Sigmoid colon (tissue), 7 donors: ENCODE results near the gene CHCHD6. TPM values are rescaled to one million over a fixed set of nuclear protein-coding genes. Genes with fewer than 3 reads are reported as not detected.

Source experiments
- DNase-seq: peaks from one replicate; pipeline ENCODE4 v3.0.0-alpha.2; 2019
- H3K27ac ChIP-seq, 4 donors: fragments of 200-600 bp; sonication (generic); one replicate each; pipeline ENCODE4 v1.5.1; 2016 to 2019; ENCODE audit warnings: mild to moderate bottlenecking in 1 of 4
- H3K27me3 ChIP-seq, 3 donors: fragments of 200-600 bp; sonication (generic); one replicate each; pipeline ENCODE4 v1.5.1; 2019; ENCODE audit warnings: mild to moderate bottlenecking in 1 of 3
- H3K36me3 ChIP-seq, 4 donors: fragments of 200-600 bp; sonication (generic); one replicate each; pipeline ENCODE4 v1.5.1; 2016 to 2019
- H3K4me1 ChIP-seq, 4 donors: fragments of 200-600 bp; sonication (generic); one replicate each; pipeline ENCODE4 v1.5.1; 2017 to 2019
- H3K4me3 ChIP-seq, 4 donors: fragments of 200-600 bp; sonication (generic); one replicate each; pipeline ENCODE4 v1.5.1; 2017 to 2019; ENCODE audit warnings: mild to moderate bottlenecking in 2 of 4, moderate library complexity in 1 of 4
- H3K9me3 ChIP-seq, 4 donors: fragments of 200-600 bp in 3 of 4; sonication (generic) in 3 of 4; one replicate each; pipeline versions ENCODE4 v1.5.1 to v1.6.1; 2013 to 2019
- EP300 ChIP-seq, 4 donors: sonication (generic); formaldehyde crosslinking; IDR thresholded peaks; one replicate each; pipeline ENCODE4 v1.6.1; 2017; ENCODE audit warnings: antibody characterized with exemption in 4 of 4
- POLR2A ChIP-seq, 2 donors: fragments of 450-650 bp; IDR thresholded peaks; one replicate each; pipeline ENCODE4 v1.6.1; 2016; ENCODE audit warnings: antibody characterized with exemption in 2 of 2, mild to moderate bottlenecking in 2 of 2, moderate library complexity in 2 of 2
- POLR2AphosphoS5 ChIP-seq, 4 donors: sonication (generic); formaldehyde crosslinking; IDR thresholded peaks; one replicate each; pipeline ENCODE4 v1.6.1; 2017; ENCODE audit warnings: antibody characterized with exemption in 4 of 4
- WGBS, 2 donors: extraction: QIAGEN DNeasy Blood & Tissue Kit; methylation state at CpG; one replicate each; pipeline ENCODE4 v1.1.7; 2013; 5-methylcytosine and 5-hydroxymethylcytosine counted together
- intact Hi-C: fragments of 100-400 bp; cut with DNase I; formaldehyde crosslinking; loops from one replicate; pipeline ENCODE4 v1.15.1; 2023
- polyA plus RNA-seq, 3 donors: library from polyadenylated mRNA; stranded (reverse); fragments of 200-250 nt; gene quantifications; one replicate each; pipeline ENCODE4 v1.2.3, GENCODE V29; 2013
- total RNA-seq, 4 donors: library from RNA; depleted of rRNA; stranded (reverse); fragments of >200 nt; gene quantifications; one replicate each; pipeline ENCODE4 v1.1.0, GENCODE V29; 2016
- TF ChIP-seq, protein P1 (sequence below), 4 experiments: fragments of 450-650 bp in 3 of 4; fragments of 200-600 bp in 1 of 4; IDR thresholded peaks; one replicate each; pipeline ENCODE4 v1.5.1; 2016 to 2019; ENCODE audit warnings: antibody characterized with exemption in 4 of 4, mild to moderate bottlenecking in 3 of 4, moderate library complexity in 2 of 4
- donor health status: healthy with polysubstance abuse.
- donor health status: Bipolar disorder and iron deficiency.
- donor health status: healthy.

Gene CHCHD6
- total and polyA plus RNA-seq, 7 donors = 8.0 to 20.9 (median 14.4) TPM

GRCh38 chr3:126753191-126754160, 49.4 kb downstream of the CHCHD6 start:
- WGBS, 2 donors = 82 to 83% methylated on average over 14 of the region's 14 CpGs
- Histone ChIP-seq H3K4me3 (no peak overlapping the region), H3K36me3 (no peaks in the 10 kb centered on the region), H3K27ac (no peak overlapping the region), H3K9me3 (no peaks in the 10 kb centered on the region), H3K27me3 (no peaks in the 10 kb centered on the region), H3K4me1 (peaks cover 0 to 20% (median 18%) of the 10 kb centered on the region in 4 donors)
- intact Hi-C loops = loop anchor here (2.0 to 5.0 kb wide), 4 partner anchors 229 to 794 kb away; partner anchors contain the start of gene PLXNA1
- TF ChIP-seq, protein P1, sequence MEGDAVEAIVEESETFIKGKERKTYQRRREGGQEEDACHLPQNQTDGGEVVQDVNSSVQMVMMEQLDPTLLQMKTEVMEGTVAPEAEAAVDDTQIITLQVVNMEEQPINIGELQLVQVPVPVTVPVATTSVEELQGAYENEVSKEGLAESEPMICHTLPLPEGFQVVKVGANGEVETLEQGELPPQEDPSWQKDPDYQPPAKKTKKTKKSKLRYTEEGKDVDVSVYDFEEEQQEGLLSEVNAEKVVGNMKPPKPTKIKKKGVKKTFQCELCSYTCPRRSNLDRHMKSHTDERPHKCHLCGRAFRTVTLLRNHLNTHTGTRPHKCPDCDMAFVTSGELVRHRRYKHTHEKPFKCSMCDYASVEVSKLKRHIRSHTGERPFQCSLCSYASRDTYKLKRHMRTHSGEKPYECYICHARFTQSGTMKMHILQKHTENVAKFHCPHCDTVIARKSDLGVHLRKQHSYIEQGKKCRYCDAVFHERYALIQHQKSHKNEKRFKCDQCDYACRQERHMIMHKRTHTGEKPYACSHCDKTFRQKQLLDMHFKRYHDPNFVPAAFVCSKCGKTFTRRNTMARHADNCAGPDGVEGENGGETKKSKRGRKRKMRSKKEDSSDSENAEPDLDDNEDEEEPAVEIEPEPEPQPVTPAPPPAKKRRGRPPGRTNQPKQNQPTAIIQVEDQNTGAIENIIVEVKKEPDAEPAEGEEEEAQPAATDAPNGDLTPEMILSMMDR (IDR thresholded peaks at IDR 0.05) = no peak
- TF ChIP-seq POLR2A (IDR thresholded peaks at IDR 0.05) (no peak), POLR2AphosphoS5 (IDR thresholded peaks at IDR 0.05) (no peak), EP300 (IDR thresholded peaks at IDR 0.05) (no peak)
- DNase-seq = no peak

- H3K27me3 ChIP-seq = no peaks in the 10 kb centered on the region
- no peaks in the 10 kb centered on the region for H3K36me3 ChIP-seq
- 93% methylated on average over 5 of the region's 5 CpGs for WGBS, 2 donors
- TF ChIP-seq EP300 (IDR thresholded peaks at IDR 0.05) (no peak), POLR2A (IDR thresholded peaks at IDR 0.05) (no peak), POLR2AphosphoS5 (IDR thresholded peaks at IDR 0.05) (no peak)
- TF ChIP-seq, protein P1 (IDR thresholded peaks at IDR 0.05) = no peak
- peaks cover 0 to 20% (median 18%) of the 10 kb centered on the region in 4 donors for H3K4me1 ChIP-seq
- DNase-seq = no peak
- no peak overlapping the region for H3K4me3 ChIP-seq
- H3K9me3 ChIP-seq = no peaks in the 10 kb centered on the region
- intact Hi-C loops = no loop called here
- no peak overlapping the region for H3K27ac ChIP-seq
These were observed 51.8 kb downstream of the CHCHD6 start for GRCh38 chr3:126755866-126756265.

DNA sequence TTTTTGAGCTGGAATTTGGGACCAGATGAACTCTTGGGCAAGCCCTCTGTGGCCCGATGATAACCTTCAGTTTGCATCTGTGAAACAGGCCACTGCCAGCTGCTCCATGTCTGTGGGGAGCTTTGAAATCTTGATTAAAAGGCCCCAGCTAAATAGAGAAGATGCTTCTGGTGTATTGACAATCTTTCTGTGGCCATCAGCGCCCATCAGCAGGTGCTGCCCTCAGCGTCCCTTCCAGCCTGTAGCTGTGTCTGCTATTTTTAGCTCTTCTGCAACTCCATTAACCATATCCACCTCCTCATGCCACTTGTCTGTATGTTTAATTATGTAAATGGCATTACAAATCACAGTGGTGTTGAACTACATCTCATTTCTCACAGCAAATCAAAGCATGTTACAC, 54.0 kb downstream of the CHCHD6 start:
- Histone ChIP-seq H3K4me1 (peaks cover 0 to 13% (median 11%) of the 10 kb centered on the region in 4 donors), H3K27me3 (no peaks in the 10 kb centered on the region), H3K9me3 (no peaks in the 10 kb centered on the region), H3K27ac (no peak overlapping the region), H3K36me3 (no peaks in the 10 kb centered on the region), H3K4me3 (no peak overlapping the region)
- intact Hi-C loops = no loop called here
- WGBS, 2 donors = 85 to 93% methylated on average over 3 of the region's 3 CpGs
- no peak for DNase-seq
- TF ChIP-seq, protein P1 (IDR thresholded peaks at IDR 0.05) = no peak
- TF ChIP-seq POLR2A (IDR thresholded peaks at IDR 0.05) (no peak), EP300 (IDR thresholded peaks at IDR 0.05) (no peak), POLR2AphosphoS5 (IDR thresholded peaks at IDR 0.05) (no peak)

DNA sequence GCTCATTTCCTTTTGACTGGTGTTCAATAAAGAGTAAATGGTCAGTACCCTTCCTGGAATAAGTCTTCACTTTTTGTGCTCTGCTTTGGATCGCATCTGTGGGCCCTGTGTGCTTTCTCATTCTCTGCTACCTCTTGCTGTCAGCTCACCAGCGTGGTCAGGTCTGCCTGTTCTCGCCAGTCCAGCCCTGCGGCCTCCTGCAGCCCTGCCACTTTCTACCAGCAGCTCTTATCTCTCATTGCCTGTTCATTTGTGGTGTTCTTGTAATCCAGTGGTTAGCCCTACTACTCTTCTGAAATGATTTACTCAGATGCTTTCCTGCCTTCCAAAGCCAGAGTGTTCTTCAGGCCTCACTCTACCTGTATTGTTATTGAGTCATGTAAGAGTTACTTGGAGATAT, 54.8 kb downstream of the CHCHD6 start:
- Histone ChIP-seq H3K27ac (no peak overlapping the region), H3K36me3 (no peaks in the 10 kb centered on the region), H3K9me3 (no peaks in the 10 kb centered on the region), H3K4me1 (peaks cover 0 to 4% (median 2%) of the 10 kb centered on the region in 4 donors), H3K27me3 (no peaks in the 10 kb centered on the region), H3K4me3 (no peak overlapping the region)
- 95% methylated on average over 4 of the region's 4 CpGs for WGBS, 2 donors
- TF ChIP-seq POLR2A (IDR thresholded peaks at IDR 0.05) (no peak), POLR2AphosphoS5 (IDR thresholded peaks at IDR 0.05) (no peak), EP300 (IDR thresholded peaks at IDR 0.05) (no peak)
- TF ChIP-seq, protein P1 (IDR thresholded peaks at IDR 0.05) = no peak
- no peak for DNase-seq
- intact Hi-C loops = no loop called here
